T-helper 9 cell (primary cell): Measurements from ENCODE around the gene SLC12A4.
"Not testable (repeated sequence)": the region's sequence is repeated elsewhere in the genome, so short reads cannot be mapped to it uniquely, and the experiment has no call there.

Experiments used
- DNase-seq: peaks from one replicate; pipeline ENCODE4 v3.0.0-alpha.2; 2020

SLC12A4 gene

DNA sequence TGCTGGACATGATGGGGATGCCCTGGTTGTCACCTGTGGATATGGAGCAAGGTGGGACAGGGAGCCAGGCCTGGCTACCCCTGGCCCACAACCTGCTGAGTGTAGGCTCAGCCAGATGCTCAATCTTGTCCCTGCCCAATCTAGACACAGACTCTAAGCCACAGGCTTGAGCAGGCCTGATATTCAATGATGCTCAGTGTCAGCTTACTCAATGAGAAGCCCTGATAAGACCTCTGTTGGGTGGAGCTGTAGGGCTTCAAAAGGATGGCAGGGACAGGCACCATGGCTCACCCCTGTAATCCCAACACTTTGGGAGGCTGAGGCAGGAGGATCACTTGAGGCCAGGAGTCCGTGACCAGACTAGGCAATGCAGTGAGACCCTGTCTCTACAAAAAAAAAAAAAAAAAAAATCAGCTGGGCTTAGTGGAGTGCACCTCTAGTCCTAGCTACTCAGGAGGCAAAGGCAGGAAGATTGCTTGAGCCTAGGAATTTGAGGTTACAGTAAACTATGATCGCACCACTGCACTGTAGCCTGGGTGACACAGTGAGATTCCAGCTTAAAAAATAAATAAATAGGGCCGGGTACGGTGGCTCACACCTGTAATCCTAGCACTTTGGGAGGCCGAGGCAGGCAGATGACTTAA, 27.9 kb downstream of the SLC12A4 start:
- no peak for DNase-seq

DNA sequence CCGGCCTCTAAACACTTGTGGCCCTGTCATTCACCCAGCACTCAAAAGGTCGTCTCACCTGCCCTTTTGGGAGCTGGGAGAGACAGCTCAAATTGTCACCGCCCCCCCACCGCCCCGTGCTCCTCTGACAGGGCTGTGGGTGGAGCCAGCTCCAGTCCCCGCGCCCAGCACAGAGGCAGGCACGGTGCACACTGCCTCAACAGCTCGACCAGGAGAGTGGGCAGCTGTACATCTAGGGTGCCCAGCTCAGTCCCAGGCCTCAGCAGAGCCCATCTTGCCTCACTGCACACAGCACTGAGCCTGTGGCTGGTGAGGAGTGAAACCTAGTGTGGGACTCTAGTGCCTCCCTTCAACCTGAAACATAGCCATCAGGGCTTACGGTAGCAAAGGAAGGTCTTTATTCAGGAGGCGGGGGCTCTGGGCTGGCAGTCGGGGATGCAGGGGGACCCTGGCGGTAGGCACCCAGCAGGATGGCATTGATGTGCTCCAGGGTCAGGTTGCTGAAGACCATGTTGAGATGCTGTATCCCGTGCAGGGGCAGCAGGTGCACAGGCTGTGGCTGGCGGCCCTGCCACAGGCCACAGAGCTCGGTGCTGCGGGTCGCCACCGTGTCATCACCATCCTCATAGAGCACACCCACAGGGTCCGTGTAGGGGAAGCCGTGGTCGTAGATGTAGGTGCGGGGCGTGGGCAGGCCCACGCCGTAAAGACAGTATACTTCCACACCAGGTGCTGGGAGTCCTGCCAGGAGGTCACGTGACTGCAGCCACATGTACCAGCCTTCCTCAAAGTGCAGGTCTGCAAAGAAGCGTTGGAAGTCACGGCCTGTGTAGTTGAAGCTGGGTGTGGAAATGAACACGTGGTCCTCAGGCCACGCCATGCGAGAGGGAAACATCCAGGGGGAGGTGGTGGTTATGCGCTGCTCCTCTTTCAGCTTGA, 28.7 kb downstream of the SLC12A4 start:
- DNase-seq, result no peak

- DNase-seq, result not testable (repeated sequence)
Measured at GRCh38 chr16:67937713-67938112, 30.7 kb downstream of the SLC12A4 start.

DNA sequence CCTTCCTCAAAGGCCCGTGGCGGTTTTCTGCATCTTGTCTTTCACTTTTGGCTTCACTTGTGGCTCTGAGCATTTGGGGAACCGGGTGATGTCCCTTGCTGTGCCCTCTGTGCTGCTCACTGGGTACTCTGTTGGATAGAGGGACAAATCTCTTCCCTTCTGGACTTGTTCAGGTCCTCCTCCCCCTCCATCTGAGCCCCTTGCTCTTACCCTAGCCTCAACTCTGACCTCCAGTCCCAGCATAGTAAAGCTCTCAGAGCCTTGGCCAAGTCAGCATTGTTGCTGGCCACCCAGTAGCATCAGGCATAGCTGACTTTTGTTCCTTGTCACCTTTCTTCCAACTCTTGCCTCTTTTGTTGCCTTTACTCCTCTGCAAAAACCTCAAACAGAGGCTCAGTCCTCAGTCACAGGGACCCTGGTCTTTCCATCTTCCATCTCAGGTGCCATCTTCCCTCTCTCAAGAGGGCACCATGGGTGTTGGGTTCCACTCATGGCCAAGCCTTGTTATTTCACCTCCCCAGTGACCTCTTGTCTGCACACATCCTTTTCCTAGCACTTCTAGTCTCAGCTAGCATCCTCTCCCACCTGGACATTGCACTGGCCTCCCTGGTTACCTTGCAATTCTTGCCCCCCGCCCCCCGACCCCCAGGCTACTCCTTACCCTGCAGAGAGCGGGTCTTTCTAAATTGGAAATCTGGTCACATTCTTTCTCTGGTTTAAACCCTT, 31.4 kb downstream of the SLC12A4 start:
- peak; percentile 58 for DNase-seq

DNA sequence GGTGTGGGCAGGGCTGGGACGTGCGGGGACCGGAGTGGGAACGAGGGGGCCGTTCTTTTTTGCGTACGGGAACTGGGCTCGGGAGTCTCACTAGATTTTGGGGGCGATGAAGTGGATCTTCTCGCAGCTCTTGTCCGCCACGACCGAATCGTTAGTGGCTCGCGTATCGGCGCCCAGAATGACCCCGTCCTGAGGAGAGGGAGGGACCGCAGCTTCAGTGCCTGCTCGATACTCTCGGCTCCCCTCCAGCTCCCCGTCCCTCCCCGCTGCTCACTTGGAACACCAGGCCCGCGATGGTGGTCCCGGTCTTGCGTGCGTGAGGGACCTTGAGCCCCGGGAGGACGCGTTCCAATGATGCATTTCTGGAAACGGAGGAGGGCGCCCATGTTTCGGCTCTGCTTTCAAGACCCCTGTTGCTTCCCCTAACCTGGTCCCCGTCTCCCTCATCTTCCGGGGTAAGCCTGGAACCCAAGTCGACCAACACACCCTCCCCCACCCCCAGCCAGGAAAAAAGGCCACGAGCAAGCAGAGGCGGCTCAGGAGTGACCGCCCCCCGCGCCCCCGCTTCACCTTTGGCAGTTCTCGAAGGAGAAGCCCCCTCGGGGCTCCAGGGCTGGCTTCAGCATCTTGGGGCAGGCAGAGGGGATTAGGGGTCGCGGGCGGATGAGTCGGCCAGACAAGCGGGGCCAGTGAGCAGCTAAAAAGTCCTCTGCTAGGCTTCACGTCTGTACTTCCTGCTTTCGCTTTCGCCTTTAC, 32.1 kb downstream of the SLC12A4 start, which contains the start of gene PSMB10:
TSS of gene PSMB10 (minus strand) at position 727 of the 756 bp plus-strand sequence. CDS start at position 626, 101 bp downstream.
- peak; percentile 31 for DNase-seq

GRCh38 chr16:67935402-67936123, 32.9 kb downstream of the SLC12A4 start:
- peak; percentile 90 for DNase-seq

DNA sequence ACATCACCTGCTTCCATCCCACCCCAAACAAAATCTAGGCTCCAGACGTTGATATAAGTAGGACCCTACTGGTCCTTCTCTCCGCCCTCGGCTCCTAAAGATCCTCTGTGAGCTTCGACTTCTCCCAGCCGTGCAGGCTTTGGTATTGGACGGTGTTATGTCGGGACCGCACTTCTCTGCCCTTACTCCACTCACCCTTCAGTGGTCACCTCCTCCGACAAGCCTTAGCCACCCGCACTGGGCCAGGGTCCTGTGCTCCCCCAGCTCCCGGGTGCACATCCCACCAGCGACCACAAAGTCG, 33.4 kb downstream of the SLC12A4 start:
- no peak for DNase-seq

DNA sequence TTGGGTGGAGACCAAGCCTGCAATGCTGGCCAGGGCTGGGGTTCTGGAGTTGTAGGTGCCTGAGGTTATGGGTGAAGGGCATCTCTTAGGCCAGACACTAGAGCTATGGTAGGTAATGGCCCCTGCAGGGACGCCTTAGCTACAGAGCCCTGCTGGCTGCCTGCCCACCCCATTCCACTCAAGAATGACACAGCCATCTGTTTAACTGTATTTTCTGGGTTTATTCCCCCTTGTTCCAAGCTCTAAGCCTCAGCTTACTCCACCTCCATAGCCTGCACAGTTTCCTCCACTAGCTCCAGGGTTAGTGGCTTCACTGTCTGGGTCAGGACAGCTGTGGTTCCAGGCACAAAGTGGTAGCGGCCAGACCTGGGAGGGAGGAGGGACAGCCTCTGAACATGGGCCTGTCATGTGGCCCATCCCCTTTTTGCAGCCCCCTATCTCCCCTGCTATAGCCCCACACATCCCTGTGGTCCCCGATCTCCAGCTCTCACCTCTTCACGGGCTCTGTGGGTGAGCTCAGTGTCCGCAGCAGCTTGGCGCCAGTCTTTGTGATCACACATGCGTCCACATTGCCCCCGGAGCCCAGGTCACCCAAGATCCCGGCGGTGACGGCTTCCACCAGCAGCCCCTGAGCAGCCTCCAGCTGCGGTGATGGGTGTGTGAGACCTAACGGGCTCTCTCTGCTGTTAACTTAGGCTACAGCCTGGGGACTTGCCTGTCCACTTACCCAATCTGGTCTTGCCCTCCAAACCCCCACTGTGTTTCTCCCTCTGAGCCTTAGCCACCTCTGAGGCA, 33.9 kb downstream of the SLC12A4 start:
- DNase-seq, result no peak

DNA sequence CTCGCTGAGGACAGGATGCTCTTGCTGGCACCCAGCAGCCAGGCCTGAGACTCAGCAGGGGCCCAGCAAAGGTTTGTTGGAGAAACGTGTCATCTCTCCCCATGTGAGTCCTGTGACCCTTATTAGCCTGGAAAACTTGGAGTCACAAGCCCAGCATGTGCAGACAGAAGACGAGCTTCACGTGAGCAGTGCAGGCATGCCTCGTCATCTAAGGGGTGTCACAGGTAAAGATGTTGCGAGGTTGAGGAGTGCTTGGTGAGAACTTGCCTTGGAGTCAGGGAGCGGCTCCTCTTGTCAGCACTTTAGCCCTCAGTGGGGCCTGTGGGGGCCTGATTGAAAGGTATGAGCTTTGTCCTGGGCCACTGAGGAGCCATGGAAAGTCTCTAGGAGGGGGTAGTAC, 34.6 kb downstream of the SLC12A4 start:
- DNase-seq, result no peak

DNA sequence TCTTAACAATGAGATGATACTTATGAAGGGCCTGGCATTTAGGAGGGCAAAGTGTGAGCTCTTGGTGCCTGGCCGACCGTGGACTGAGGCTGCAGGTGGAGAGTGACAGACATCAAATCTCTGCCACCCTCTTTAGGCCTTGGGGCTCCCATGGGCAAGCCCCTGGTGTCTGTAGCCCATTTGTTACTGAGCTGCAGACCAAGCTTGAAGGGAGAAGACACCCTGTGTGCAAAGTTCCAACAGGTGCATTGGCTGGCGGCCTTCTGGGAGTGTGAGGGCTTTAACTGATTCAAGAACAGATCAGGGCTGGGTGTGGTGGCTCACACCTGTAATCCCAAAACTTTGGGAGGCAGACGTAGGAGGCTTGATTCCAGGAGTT, 36.0 kb downstream of the SLC12A4 start:
- no peak for DNase-seq

DNA sequence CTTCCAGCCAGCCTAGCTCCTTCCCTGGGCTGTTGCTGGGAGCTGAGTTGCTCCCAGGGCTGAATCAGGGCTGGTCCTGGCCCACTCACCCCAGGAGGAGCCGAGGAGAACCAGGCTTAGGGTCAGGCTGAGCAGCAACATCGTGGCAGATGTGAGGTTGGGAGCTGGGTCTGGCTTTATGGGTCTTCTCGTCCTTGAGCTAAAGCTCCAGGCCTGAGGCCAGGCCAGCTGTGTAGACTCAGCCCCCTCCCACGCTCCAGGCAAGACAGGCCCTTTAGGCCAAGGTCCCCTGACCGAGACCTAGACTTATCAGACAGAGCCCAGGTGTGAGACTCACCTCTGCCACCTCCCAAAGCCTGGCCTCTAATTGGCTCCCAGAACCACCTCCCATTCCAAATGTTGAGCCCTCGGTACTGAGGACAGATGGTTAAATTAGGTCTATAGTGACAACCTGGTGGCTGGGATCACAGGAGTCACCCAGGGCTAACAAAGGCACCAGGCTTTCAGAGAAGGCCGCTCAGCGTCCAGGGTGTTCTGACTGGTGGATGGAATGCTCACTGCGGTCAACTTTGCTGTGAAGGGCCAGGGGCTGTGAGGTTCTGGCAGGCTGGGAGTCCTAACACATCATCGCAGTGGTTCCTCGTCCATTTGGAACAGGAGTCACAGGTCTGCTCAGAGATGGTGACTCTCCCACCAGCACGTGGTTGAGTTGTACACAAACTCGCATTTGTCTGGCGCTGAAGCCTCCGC, 36.5 kb downstream of the SLC12A4 start, which contains the start of gene CTRL:
TSS of gene CTRL (minus strand) at position 151 of the 750 bp plus-strand sequence. CDS start at position 141, 10 bp downstream.
- no peak for DNase-seq

- no peak for DNase-seq
Measured at GRCh38 chr16:67930678-67931211, 37.7 kb downstream of the SLC12A4 start.

DNA sequence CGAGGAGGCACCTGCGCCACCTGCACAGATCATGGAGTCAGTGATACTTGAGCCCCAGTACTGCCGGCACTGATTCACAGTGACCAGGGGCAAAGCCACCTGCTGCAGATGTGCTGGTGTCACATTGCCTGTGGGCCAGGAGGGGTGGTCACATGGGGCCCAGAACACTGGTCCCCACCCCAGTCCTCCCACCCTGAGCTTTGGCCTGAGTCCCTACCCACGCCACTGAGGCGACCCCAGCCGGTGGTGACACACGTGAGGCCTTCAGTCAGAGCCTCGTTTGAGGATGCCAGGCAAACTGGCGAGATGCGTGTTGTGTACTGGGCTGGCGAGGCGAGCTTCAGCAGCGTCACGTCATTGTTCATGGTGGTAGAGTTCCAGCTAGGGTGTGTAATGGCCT, 38.2 kb downstream of the SLC12A4 start:
- DNase-seq, result no peak

DNA sequence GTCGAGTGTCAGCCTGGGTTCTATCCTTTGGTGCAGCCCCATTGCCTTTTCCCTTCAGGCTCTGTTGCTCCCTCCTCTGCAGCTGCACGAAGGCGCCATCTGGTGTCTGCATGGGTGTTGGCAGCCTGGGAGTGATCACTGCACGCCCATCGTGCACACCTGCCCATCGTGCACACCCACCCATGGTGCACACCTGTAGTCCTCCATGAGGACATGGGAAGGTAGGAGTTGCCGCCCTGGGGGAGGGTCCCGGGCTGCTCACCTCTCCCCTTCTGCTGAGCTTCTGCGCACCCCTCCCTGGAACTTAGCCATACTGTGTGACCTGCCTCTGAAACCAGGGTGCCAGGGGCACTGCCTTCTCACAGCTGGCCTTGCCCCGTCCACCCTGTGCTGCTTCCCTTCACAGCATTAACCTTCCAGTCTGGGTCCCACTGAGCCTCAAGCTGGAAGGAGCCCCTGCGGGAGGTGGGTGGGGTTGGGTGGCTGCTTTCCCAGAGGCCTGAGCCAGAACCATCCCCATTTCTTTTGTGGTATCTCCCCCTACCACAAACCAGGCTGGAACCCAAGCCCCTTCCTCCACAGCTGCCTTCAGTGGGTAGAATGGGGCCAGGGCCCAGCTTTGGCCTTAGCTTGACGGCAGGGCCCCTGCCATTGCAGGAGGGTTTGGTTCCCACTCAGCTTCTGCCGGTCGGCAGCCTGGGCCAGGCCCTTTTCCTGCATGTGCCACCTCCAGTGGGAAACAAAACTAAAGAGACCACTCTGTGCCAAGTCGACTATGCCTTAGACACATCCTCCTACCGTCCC, 39.7 kb downstream of the SLC12A4 start:
- peak; percentile 65 for DNase-seq

GRCh38 chr16:67928147-67928546, 40.3 kb downstream of the SLC12A4 start:
- DNase-seq, result no peak

DNA sequence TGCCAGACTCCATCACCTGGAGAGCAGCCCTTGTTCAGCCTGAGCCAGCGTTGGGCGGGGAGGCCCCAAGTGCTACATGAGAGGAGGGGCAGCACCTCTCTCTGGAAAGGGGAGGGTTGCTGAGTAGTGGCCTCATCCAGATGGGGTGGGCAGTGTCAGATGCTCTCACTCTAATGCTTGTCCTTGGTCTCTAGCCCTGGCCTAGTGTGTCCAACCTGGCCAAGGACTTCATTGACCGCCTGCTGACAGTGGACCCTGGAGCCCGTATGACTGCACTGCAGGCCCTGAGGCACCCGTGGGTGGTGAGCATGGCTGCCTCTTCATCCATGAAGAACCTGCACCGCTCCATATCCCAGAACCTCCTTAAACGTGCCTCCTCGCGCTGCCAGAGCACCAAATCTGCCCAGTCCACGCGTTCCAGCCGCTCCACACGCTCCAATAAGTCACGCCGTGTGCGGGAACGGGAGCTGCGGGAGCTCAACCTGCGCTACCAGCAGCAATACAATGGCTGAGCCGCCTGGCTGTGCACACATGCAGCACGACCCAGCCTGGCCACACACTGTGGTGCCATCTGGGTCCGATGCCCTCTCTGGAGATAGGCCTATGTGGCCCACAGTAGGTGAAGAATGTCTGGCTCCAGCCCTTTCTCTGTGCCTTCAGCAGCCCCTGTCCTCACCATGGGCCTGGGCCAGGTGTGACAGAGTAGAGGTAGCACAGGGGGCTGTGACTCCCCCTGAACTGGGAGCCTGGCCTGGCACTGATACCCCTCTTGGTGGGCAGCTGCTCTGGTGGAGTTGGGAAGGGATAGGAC, 41.1 kb downstream of the SLC12A4 start:
- no peak for DNase-seq

DNA sequence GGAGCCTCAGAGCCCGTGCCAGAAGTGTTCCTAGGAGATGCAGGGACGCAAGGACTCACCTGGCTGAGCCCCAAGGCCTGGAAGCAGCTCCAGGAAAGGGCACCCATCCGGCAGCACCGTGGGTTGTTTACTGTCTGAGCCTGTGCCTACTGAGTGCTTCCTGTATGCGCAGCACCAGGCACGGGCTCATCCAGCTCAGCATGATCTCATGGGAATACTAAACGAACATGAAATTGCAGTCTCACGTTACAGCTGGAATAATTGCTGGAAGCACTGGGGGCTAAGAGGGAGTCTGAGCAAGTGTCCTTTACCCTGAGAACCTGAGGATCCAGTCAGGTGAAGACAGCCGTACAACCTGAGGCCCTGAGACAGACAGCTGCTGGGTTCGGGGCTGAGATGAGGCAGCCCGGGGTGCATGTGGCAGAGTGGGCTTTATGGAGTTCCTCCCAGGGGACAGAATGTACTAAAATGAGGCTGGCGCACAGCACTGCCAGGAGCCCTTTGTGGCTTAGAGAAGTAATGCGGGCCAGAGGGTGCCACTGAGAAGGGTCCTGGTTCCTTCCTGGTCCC, 42.2 kb downstream of the SLC12A4 start:
- DNase-seq, result no peak
